Hepatocyte (in vitro differentiated cells): Measurements from ENCODE around the gene ROR2. TPM values are rescaled to one million over a fixed set of nuclear protein-coding genes. Genes with fewer than 3 reads are reported as not detected.
"Not testable (repeated sequence)": the region's sequence is repeated elsewhere in the genome, so short reads cannot be mapped to it uniquely, and the experiment has no call there.

ENCODE experiments used
- DNase-seq: peaks from one replicate; pipeline ENCODE4 v3.0.0-alpha.2; 2016; ENCODE audit warnings: low spot score
- H2AFZ ChIP-seq: fragments of 200-600 bp; sonication (generic); 2 replicates; pipeline ENCODE4 v1.6.0; 2016; ENCODE audit warnings: antibody characterized with exemption, mild to moderate bottlenecking
- H3K27ac ChIP-seq: fragments of 200-600 bp; sonication (generic); 2 replicates; pipeline ENCODE4 v1.5.1; 2016; ENCODE audit warnings: mild to moderate bottlenecking
- H3K27me3 ChIP-seq: fragments of 200-600 bp; sonication (generic); 2 replicates; pipeline ENCODE4 v1.6.1; 2016
- H3K36me3 ChIP-seq: fragments of 200-600 bp; sonication (generic); replicated peaks from 2 replicates; pipeline ENCODE4 v1.5.1; 2016; ENCODE audit warnings: low read depth; ENCODE audit not compliant: insufficient read depth
- H3K4me1 ChIP-seq: fragments of 200-600 bp; sonication (generic); 2 replicates; pipeline ENCODE4 v1.5.1; 2016; ENCODE audit warnings: mild to moderate bottlenecking, moderate library complexity; ENCODE audit not compliant: insufficient read depth
- H3K4me2 ChIP-seq: fragments of 200-600 bp; sonication (generic); 2 replicates; pipeline ENCODE4 v1.6.0; 2016
- H3K4me3 ChIP-seq: fragments of 200-600 bp; sonication (generic); 2 replicates; pipeline ENCODE4 v1.5.1; 2016; ENCODE audit warnings: mild to moderate bottlenecking
- H3K79me2 ChIP-seq: fragments of 200-600 bp; sonication (generic); 2 replicates; pipeline ENCODE4 v1.6.0; 2017; ENCODE audit warnings: mild to moderate bottlenecking
- H3K9me2 ChIP-seq: fragments of 200-600 bp; sonication (generic); replicated peaks from 2 replicates; pipeline ENCODE4 v1.6.0; 2017; ENCODE audit warnings: mild to moderate bottlenecking; ENCODE audit not compliant: insufficient read depth
- H3K9me3 ChIP-seq: fragments of 200-600 bp; sonication (generic); 2 replicates; pipeline ENCODE4 v1.5.1; 2016; ENCODE audit warnings: low read depth, mild to moderate bottlenecking
- H4K20me1 ChIP-seq: fragments of 200-600 bp; sonication (generic); 2 replicates; pipeline ENCODE4 v1.6.0; 2016; ENCODE audit warnings: mild to moderate bottlenecking; ENCODE audit not compliant: insufficient read depth, poor library complexity, severe bottlenecking
- CTCF ChIP-seq: fragments of 200-600 bp; sonication (generic); IDR thresholded peaks from 2 replicates; pipeline ENCODE4 v1.5.1; 2016; ENCODE audit warnings: antibody characterized with exemption, mild to moderate bottlenecking; ENCODE audit not compliant: poor library complexity
- EZH2 ChIP-seq: fragments of 200-600 bp; sonication (generic); IDR thresholded peaks from 2 replicates; pipeline ENCODE4 v1.6.1; 2016; ENCODE audit warnings: antibody characterized with exemption, mild to moderate bottlenecking, borderline replicate concordance
- EZH2phosphoT487 ChIP-seq: fragments of 200-600 bp; sonication (generic); IDR thresholded peaks from one replicate; pipeline ENCODE4 v1.6.1; 2018; ENCODE audit warnings: antibody characterized with exemption, mild to moderate bottlenecking, low read depth, moderate library complexity; ENCODE audit not compliant: unreplicated experiment, severe bottlenecking
- WGBS: methylation state at CpG from one replicate; pipeline ENCODE4 v1.1.6; 2016; ENCODE audit warnings: low lambda C conversion rate; ENCODE audit errors: missing lambda C conversion rate; 5-methylcytosine and 5-hydroxymethylcytosine counted together
- polyA plus RNA-seq: library from polyadenylated mRNA; unstranded; fragments of >200 nt; fragmentation: Nextera tagmentation; extraction: Ambion mirVana; gene quantifications from 2 replicates; pipeline ENCODE4 v1.2.1, GENCODE V29; 2016
- total RNA-seq: library from RNA; depleted of rRNA; stranded (reverse); fragments of >200 nt; gene quantifications from 2 replicates; pipeline ENCODE4 v1.2.3, GENCODE V29; 2014

ROR2 gene
- total and polyA plus RNA-seq, 2 experiments from 2014 or later: 25.6 to 29.5 TPM

GRCh38 chr9:91629718-91630117, 320.3 kb downstream of the ROR2 start:
- no peak for DNase-seq
- Histone ChIP-seq H3K27ac (no peak overlapping the region), H3K4me2 (no peak overlapping the region), H4K20me1 (no peaks in the 10 kb centered on the region), H3K4me3 (no peak overlapping the region), H3K9me2 (no peaks in the 10 kb centered on the region), H3K79me2 (no peaks in the 10 kb centered on the region), H3K36me3 (no peaks in the 10 kb centered on the region), H3K4me1 (peaks cover 4% of the 10 kb centered on the region), H3K27me3 (no peaks in the 10 kb centered on the region), H2AFZ (no peak overlapping the region), H3K9me3 (no peaks in the 10 kb centered on the region)
- TF ChIP-seq EZH2phosphoT487 (no peak), EZH2 (no peak), CTCF (no peak)

GRCh38 chr9:91628892-91629291, 321.1 kb downstream of the ROR2 start:
- 96% methylated on average over 1 of the region's 1 CpG for WGBS

GRCh38 chr9:91625331-91625730, 324.7 kb downstream of the ROR2 start:
- TF ChIP-seq EZH2 (no peak), CTCF (no peak), EZH2phosphoT487 (no peak)
- WGBS: 91% methylated on average over 1 of the region's 1 CpG
- no peak for DNase-seq

More at GRCh38 chr9:91628892-91629291, 321.1 kb downstream of the ROR2 start:
- Histone ChIP-seq H3K27me3 (no peaks in the 10 kb centered on the region), H3K4me2 (no peak overlapping the region), H3K9me3 (no peaks in the 10 kb centered on the region), H3K4me1 (peaks cover 4% of the 10 kb centered on the region), H3K27ac (no peak overlapping the region), H3K36me3 (no peaks in the 10 kb centered on the region), H3K4me3 (no peak overlapping the region), H3K79me2 (no peaks in the 10 kb centered on the region), H3K9me2 (no peaks in the 10 kb centered on the region), H4K20me1 (no peaks in the 10 kb centered on the region), H2AFZ (no peak overlapping the region)
- no peak for DNase-seq
- TF ChIP-seq EZH2phosphoT487: no peak
- no peak for TF ChIP-seq EZH2
- no peak for TF ChIP-seq CTCF

GRCh38 chr9:91623004-91623403, 327.0 kb downstream of the ROR2 start:
- TF ChIP-seq CTCF (no peak), EZH2 (no peak), EZH2phosphoT487 (no peak)
- H3K36me3 ChIP-seq: no peaks in the 10 kb centered on the region
- H3K9me2 ChIP-seq: no peaks in the 10 kb centered on the region
- no peaks in the 10 kb centered on the region for H3K27me3 ChIP-seq
- no peaks in the 10 kb centered on the region for H3K9me3 ChIP-seq
- no peak overlapping the region for H3K4me3 ChIP-seq
- no peak overlapping the region for H2AFZ ChIP-seq
- H4K20me1 ChIP-seq: no peaks in the 10 kb centered on the region
- H3K4me1 ChIP-seq: peaks cover 5% of the 10 kb centered on the region
- no peaks in the 10 kb centered on the region for H3K79me2 ChIP-seq
- DNase-seq: no peak
- no peak overlapping the region for H3K4me2 ChIP-seq
- H3K27ac ChIP-seq: no peak overlapping the region

More at GRCh38 chr9:91625331-91625730, 324.7 kb downstream of the ROR2 start:
- H3K27me3 ChIP-seq: no peaks in the 10 kb centered on the region
- H3K9me2 ChIP-seq: no peaks in the 10 kb centered on the region
- H3K36me3 ChIP-seq: no peaks in the 10 kb centered on the region
- no peak overlapping the region for H3K4me3 ChIP-seq
- H3K9me3 ChIP-seq: no peaks in the 10 kb centered on the region
- H3K4me2 ChIP-seq: no peak overlapping the region
- H3K27ac ChIP-seq: no peak overlapping the region
- H4K20me1 ChIP-seq: no peaks in the 10 kb centered on the region
- no peaks in the 10 kb centered on the region for H3K79me2 ChIP-seq
- H2AFZ ChIP-seq: no peak overlapping the region
- H3K4me1 ChIP-seq: peaks cover 3% of the 10 kb centered on the region

GRCh38 chr9:91622121-91622520, 327.9 kb downstream of the ROR2 start:
- not testable (repeated sequence) for DNase-seq, H3K79me2 ChIP-seq, H3K27me3 ChIP-seq, H4K20me1 ChIP-seq, H3K9me2 ChIP-seq, H2AFZ ChIP-seq, H3K27ac ChIP-seq, H3K36me3 ChIP-seq, H3K4me2 ChIP-seq, H3K9me3 ChIP-seq, H3K4me1 ChIP-seq, H3K4me3 ChIP-seq
- 92% methylated on average over 3 of the region's 3 CpGs for WGBS

GRCh38 chr9:91614044-91614443, 336.0 kb downstream of the ROR2 start:
- not testable (repeated sequence) for H3K4me2 ChIP-seq, H3K79me2 ChIP-seq, H3K4me3 ChIP-seq, H3K27ac ChIP-seq, H3K9me3 ChIP-seq, H3K27me3 ChIP-seq, H3K36me3 ChIP-seq, DNase-seq, H4K20me1 ChIP-seq, H3K9me2 ChIP-seq, H3K4me1 ChIP-seq, H2AFZ ChIP-seq
- WGBS: 90% methylated on average over 2 of the region's 2 CpGs
